ENCODE data around the gene SDK2. TPM values are rescaled to one million over a fixed set of nuclear protein-coding genes. Genes with fewer than 3 reads are reported as not detected.

Gene SDK2
- total RNA-seq, 4 donors from 2014 or later, result 1.5 to 7.0 (median 3.7) TPM

DNA sequence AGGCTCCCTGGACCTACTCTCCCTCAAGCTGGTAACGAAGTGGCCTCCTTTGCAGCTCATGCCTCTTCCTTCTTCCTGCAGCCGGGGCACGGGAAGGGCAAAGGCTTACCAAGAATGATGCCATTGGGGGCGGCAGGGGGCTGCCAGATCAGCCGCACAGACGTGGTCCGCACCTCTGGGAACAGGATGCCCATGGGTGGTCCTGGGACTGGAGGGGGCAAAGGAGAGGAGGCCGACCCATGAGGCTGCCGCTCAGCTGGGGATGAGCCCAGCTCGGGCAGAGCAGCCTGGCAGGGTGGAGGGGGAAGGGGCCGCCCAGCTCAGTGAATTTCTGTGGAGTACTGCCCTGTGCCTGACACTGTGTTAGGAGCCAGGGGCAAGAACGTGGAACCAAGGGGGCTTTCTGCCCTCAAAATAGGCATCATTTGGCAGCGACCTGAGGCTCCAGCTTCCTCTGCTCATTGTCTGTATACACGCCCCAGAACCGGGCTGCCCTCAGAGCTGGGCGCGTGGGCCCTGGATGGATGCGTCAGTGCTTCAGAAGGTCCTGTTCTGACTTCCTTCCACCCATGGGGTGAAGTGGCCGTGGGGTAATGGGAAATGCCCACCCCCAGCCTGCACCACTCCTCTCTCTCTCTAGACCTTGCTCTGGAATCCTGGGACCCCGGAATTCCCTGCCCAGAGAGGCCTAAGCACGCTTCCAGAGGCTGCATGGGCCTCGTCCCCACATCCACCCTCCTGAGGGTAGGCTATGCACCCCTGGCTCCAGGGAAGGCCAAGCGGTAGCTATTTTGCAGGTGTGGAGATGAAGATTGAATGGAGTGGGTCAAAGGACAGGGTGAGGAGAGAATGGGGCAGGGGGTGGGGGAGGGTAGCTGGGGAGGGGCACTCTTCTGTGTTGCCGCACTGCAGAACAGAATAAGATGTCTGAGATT, 252.6 kb downstream of the SDK2 start:
- WGBS, 2 donors, result 91 to 96% methylated on average over 8 to 20 of the region's 24 CpGs
- H3K9me3 ChIP-seq, result no peaks in the 10 kb centered on the region

DNA sequence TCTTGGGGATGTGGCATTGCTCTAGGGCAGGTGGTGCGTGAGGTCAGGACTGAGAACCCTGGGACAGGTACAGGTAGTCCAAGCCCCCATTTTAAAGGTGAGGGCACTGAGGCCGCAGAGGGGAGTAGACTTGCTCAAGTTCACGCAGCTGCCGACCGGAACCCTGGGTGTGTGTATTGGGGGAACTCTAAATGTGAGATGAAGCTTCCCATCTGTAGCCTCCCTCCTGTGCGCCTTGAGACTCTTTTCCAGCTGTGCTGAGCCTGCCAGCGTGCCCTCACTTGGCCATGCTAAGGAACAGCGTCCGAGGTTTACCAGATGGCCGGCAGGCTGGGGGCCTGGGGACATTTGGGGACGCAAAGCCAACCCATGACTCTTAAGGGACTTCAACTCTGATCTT, 253.4 kb downstream of the SDK2 start:
- no peaks in the 10 kb centered on the region for H3K4me1 ChIP-seq
- H3K27me3 ChIP-seq, result no peaks in the 10 kb centered on the region
- no peak for TF ChIP-seq POLR2A (IDR thresholded peaks at IDR 0.05)
- TF ChIP-seq, protein P1, sequence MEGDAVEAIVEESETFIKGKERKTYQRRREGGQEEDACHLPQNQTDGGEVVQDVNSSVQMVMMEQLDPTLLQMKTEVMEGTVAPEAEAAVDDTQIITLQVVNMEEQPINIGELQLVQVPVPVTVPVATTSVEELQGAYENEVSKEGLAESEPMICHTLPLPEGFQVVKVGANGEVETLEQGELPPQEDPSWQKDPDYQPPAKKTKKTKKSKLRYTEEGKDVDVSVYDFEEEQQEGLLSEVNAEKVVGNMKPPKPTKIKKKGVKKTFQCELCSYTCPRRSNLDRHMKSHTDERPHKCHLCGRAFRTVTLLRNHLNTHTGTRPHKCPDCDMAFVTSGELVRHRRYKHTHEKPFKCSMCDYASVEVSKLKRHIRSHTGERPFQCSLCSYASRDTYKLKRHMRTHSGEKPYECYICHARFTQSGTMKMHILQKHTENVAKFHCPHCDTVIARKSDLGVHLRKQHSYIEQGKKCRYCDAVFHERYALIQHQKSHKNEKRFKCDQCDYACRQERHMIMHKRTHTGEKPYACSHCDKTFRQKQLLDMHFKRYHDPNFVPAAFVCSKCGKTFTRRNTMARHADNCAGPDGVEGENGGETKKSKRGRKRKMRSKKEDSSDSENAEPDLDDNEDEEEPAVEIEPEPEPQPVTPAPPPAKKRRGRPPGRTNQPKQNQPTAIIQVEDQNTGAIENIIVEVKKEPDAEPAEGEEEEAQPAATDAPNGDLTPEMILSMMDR (IDR thresholded peaks at IDR 0.05), result no peak
- 94 to 100% methylated on average over 2 to 11 of the region's 11 CpGs for WGBS, 2 donors
- H3K36me3 ChIP-seq, result no peaks in the 10 kb centered on the region
- H3K27ac ChIP-seq, result no peak overlapping the region
- no peak overlapping the region for H3K4me3 ChIP-seq (replicated peaks in 1 of 3)
- intact Hi-C loops (cut with DNase I), result no loop called here
- DNase-seq, result no peak
- H3K9me3 ChIP-seq, result no peaks in the 10 kb centered on the region

More for the DNA sequence above, 252.6 kb downstream of the SDK2 start:
- TF ChIP-seq, protein P1 (IDR thresholded peaks at IDR 0.05), result no peak
- no peak for TF ChIP-seq POLR2A (IDR thresholded peaks at IDR 0.05)
- intact Hi-C loops (cut with DNase I), result no loop called here
- Histone ChIP-seq H3K27ac (no peak overlapping the region), H3K4me3 (replicated peaks in 1 of 3) (no peak overlapping the region), H3K27me3 (no peaks in the 10 kb centered on the region), H3K36me3 (no peaks in the 10 kb centered on the region), H3K4me1 (no peaks in the 10 kb centered on the region)
- DNase-seq, result no peak

DNA sequence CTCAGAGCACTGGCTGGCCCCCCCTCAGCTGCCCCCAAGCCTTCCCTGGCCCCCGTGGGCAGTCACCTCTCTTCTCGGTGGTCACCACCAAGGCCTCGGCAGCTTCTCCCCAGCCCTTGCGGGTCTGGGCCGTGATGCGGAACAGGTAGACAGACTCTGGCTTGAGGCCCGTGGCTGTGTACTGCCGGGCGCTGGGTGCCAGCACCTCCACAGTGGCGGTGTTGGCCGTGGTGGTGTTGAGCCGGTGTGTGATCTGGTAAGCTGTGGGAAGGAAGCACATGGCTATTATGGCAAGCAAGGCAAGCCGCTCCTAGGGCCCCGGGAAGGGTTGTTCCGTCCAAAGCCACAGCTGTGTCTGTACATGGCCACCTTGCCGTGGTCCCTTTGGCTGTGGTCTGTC, 254.0 kb downstream of the SDK2 start:
- no peak overlapping the region for H3K27ac ChIP-seq
- H3K4me3 ChIP-seq (replicated peaks in 1 of 3), result no peak overlapping the region
- WGBS, 2 donors, result 87 to 97% methylated on average over 10 to 13 of the region's 16 CpGs
- no peaks in the 10 kb centered on the region for H3K9me3 ChIP-seq
- no peaks in the 10 kb centered on the region for H3K36me3 ChIP-seq
- no peaks in the 10 kb centered on the region for H3K4me1 ChIP-seq
- no peak for DNase-seq
- intact Hi-C loops (cut with DNase I), result no loop called here
- no peak for TF ChIP-seq POLR2A (IDR thresholded peaks at IDR 0.05)
- TF ChIP-seq, protein P1 (IDR thresholded peaks at IDR 0.05), result no peak
- H3K27me3 ChIP-seq, result no peaks in the 10 kb centered on the region

DNA sequence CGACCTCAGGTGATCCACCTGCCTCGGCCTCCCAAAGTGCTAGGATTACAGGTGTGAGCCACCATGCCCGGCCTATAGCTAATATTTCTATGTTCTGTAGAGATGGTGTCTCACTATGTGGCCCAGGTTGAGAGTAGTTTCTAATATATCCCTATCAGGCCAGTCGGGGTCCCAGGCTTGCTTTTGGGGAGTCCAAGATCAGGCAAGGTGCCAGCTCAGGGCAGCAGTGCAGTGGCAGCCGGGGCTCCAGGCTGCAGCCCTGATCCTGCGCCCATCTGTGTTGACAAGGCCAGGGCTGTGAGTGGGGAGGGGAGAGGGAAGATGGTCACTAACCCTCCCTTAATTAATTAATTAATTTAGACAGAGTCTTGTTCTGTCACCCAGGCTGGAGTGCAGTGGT, 254.8 kb downstream of the SDK2 start:
- DNase-seq, result no peak
- no peak overlapping the region for H3K4me3 ChIP-seq (replicated peaks in 1 of 3)
- no peaks in the 10 kb centered on the region for H3K36me3 ChIP-seq
- no peaks in the 10 kb centered on the region for H3K9me3 ChIP-seq
- no peak for TF ChIP-seq POLR2A (IDR thresholded peaks at IDR 0.05)
- TF ChIP-seq, protein P1 (IDR thresholded peaks at IDR 0.05), result no peak
- H3K4me1 ChIP-seq, result no peaks in the 10 kb centered on the region
- no peak overlapping the region for H3K27ac ChIP-seq
- WGBS, 2 donors, result 78 to 98% methylated on average over 3 to 6 of the region's 6 CpGs
- no peaks in the 10 kb centered on the region for H3K27me3 ChIP-seq
- intact Hi-C loops (cut with DNase I), result no loop called here

DNA sequence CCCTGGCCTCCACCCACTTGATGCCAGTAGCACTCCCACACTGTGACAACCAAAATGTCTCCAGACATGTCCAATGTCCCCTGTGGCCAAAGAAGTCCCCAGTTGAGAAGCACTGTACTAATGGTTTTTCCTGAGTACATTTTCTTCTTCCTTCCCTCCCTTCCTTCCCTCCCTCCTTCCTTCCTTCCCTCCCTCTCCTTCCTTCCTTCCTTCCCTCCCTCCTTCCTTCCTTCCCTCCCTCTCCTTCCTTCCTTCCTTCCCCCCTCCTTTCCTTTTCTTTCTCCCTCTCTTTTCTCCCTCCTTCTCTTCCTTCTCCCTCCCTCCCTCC, 255.7 kb downstream of the SDK2 start:
- Histone ChIP-seq H3K4me1 (no peaks in the 10 kb centered on the region), H3K36me3 (no peaks in the 10 kb centered on the region), H3K27ac (no peak overlapping the region), H3K9me3 (no peaks in the 10 kb centered on the region), H3K27me3 (no peaks in the 10 kb centered on the region), H3K4me3 (replicated peaks in 1 of 3) (no peak overlapping the region)
- no peak for TF ChIP-seq POLR2A (IDR thresholded peaks at IDR 0.05)
- TF ChIP-seq, protein P1 (IDR thresholded peaks at IDR 0.05), result no peak
- DNase-seq, result no peak
- intact Hi-C loops (cut with DNase I), result no loop called here

All from thyroid gland (tissue), 4 donors.